ENCODE results near the gene KCNQ5. TPM values are rescaled to one million over a fixed set of nuclear protein-coding genes. Genes with fewer than 3 reads are reported as not detected.

Gene KCNQ5
- total and polyA plus RNA-seq, 10 of the 15 experiments (the other 5 are each of a cell fraction or from before 2014, with no cell fraction given): 0.60 to 16.2 (median 3.2) TPM

GRCh38 chr6:72649032-72649984, 27.4 kb downstream of the KCNQ5 start (continued):
- TF ChIP-seq RELB (IDR thresholded peaks at IDR 0.05; ENCODE audit: low read depth) (peak; percentile 43; the same call in 1 of the 2 replicates), EGR1 (IDR thresholded peaks at IDR 0.05; ENCODE audit: borderline replicate concordance in 1 of 2, low read depth in 2 of 2, low read length in 2 of 2) (no peak), HCFC1 (IDR thresholded peaks at IDR 0.05; ENCODE audit: low read length) (no peak), IKZF2 (IDR thresholded peaks at IDR 0.05) (peak in 1 of 2 experiments; percentile 42; a peak in 1 of 4 replicates), CTCF (IDR thresholded peaks at IDR 0.05 in 2 of 3, conservative IDR thresholded peaks at IDR 0.05 in 1 of 3; ENCODE audit: control insufficient read depth in 2 of 3, extremely low read depth in 1 of 3, insufficient read depth in 1 of 3, low read depth in 3 of 3, low read length in 3 of 3) (no peak), STAT3 (IDR thresholded peaks at IDR 0.05; ENCODE audit: low read depth, low read length) (no peak), POLR2AphosphoS5 (IDR thresholded peaks at IDR 0.05; ENCODE audit: low read length) (no peak), E2F8 (IDR thresholded peaks at IDR 0.05; ENCODE audit: low read depth, partially characterized antibody) (no peak), KDM1A (IDR thresholded peaks at IDR 0.05; ENCODE audit: borderline replicate concordance) (no peak), ZBED1 (IDR thresholded peaks at IDR 0.05; ENCODE audit: borderline replicate concordance) (no peak), BCLAF1 (IDR thresholded peaks at IDR 0.05) (no peak), BACH1 (IDR thresholded peaks at IDR 0.05; ENCODE audit: borderline replicate concordance) (0 out of 2 replicates have a peak, but pooled peaks have one; percentile 6), POLR2AphosphoS2 (IDR thresholded peaks at IDR 0.05; ENCODE audit: low read depth, low read length) (no peak), SP1 (IDR thresholded peaks at IDR 0.05; ENCODE audit: low read depth, low read length) (no peak), JUNB (IDR thresholded peaks at IDR 0.05) (peak; percentile 97), SPI1 (IDR thresholded peaks at IDR 0.05; ENCODE audit: borderline replicate concordance, insufficient read depth, low read depth, low read length) (no peak), EED (IDR thresholded peaks at IDR 0.05; ENCODE audit: low read depth) (0 out of 2 replicates have a peak, but pooled peaks have one; percentile 24), HDGF (IDR thresholded peaks at IDR 0.05) (no peak)

Data from GM12878 (cell line).